ENCODE results near the gene AGPAT2. TPM values are rescaled to one million over a fixed set of nuclear protein-coding genes. Genes with fewer than 3 reads are reported as not detected.
A peak's percentile ranks its signal among the peaks of the same experiment; 100 is the strongest.

AGPAT2 gene
- total RNA-seq, 1 donor from 2014 or later, result 25.6 TPM

DNA sequence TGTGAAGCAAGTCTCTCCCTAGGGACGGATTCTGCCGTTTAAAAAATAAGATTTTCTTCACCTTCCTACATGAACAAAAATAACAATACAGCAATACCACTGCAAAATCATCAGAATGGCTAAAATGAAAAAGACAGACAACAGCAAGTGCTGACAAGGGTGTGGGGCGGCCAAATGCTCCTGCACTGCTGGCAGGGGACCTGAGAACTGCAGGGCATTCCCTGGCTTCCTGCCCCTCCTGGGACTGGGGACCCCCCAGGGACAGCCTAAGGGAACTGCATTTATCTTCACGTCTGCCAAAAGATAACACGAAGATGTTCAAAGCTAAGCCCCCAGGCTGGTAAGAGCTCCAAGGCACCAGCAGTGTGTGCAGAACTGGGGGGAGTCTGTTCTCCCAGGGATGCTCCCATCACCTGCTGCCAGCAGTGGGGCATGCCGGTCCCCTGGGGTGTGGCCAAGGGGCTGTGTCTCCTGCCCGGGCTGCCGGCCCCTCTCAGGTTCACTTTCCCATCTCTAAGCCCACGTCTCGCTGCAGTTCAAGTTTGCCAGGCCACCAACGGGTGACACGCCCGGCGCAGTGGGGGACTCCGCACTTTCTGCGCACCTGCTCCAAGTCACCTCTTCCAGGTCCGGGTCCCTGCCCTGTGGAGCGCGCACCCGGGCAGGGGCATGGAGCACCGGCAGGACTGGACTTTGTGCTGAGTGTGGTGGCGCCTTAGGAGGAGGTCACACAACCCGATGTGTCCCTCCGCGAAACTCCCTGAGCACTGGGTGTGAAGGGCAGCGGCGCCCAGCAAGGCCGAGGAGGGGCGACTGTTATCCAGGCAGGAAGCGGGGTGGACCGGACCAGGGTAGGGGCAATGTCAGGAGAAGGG, 29.0 kb downstream of the AGPAT2 start:
- Mint-ChIP-seq H3K27me3 (peaks cover 37% of the 10 kb centered on the region), H3K36me3 (ENCODE audit: low read depth) (no peaks in the 10 kb centered on the region), H3K27ac (no peak overlapping the region), H3K4me1 (peaks cover 5% of the 10 kb centered on the region), H3K9me3 (no peaks in the 10 kb centered on the region), H3K4me3 (no peak overlapping the region)
- DNase-seq, result no peak
- intact Hi-C loops (cut with micrococcal nuclease), result no loop called here

GRCh38 chr9:136656795-136657611, 30.3 kb downstream of the AGPAT2 start:
- intact Hi-C loops (cut with micrococcal nuclease), result no loop called here
- peaks cover 5% of the 10 kb centered on the region for H3K4me1 Mint-ChIP-seq
- H3K9me3 Mint-ChIP-seq, result no peaks in the 10 kb centered on the region
- no peak overlapping the region for H3K4me3 Mint-ChIP-seq
- no peak for DNase-seq
- H3K36me3 Mint-ChIP-seq (ENCODE audit: low read depth), result no peaks in the 10 kb centered on the region
- peaks cover 40% of the 10 kb centered on the region for H3K27me3 Mint-ChIP-seq
- H3K27ac Mint-ChIP-seq, result no peak overlapping the region

DNA sequence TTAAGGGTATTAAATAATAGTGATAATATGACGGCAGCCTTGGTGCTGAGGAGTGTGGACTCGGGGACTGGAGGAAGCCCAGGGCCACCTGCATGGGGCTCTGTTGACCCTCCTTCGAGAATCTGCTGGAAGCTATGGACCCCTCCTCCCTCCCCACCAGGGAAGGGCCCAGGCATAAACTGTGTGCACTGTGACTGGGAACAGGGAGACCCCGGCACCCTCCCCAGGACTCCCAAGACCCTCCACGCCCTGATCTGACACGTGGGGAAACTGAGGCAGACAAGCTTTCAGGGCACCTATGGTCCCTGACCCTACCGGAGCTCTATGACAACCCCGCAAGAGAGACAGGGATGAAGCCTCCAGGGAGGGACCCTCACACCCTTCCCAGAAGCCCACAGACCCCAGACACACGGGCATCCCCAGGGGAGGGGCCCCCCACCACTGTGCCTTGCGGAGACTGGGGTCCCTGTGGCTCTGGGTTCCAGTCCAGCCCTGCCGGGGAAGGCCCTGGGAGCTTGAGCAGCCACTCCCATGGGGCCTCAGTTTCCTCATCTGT, 31.0 kb downstream of the AGPAT2 start:
- Mint-ChIP-seq H3K36me3 (ENCODE audit: low read depth) (no peaks in the 10 kb centered on the region), H3K27me3 (peaks cover 40% of the 10 kb centered on the region), H3K9me3 (no peaks in the 10 kb centered on the region), H3K4me1 (peaks cover 5% of the 10 kb centered on the region), H3K27ac (no peak overlapping the region), H3K4me3 (no peak overlapping the region)
- intact Hi-C loops (cut with micrococcal nuclease), result no loop called here
- no peak for DNase-seq

DNA sequence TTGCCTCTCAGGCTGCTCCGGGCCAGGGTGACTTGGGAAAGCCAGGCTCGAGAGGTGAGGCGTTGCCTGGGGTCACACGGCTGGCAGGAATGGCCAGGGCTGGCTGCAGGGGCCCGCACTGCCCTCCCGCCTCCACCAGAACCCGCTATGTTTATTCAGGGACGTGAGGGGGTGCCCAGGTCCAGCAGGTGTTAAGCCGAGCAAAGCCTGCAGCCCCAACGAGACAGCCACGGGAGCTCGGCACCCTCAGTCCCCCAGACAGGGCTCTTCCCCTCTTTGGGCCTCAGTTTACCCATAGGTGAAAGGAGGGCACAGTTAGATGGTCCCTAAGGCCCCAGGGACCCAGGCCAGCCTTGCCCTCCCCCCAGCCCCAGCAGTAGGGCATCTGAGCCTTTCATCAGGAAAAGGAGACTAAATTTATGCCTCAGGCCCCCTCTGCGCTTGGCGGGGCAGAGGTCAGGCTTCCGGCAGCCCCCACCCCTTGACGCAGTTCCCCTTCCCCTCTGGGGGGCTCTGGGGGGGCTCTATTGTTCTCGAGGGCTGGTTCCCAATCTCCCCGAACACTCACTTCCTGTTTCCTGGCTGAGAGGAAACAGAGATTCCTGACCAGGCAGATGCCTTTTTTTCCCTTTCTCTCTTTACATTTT, 31.6 kb downstream of the AGPAT2 start:
- Mint-ChIP-seq H3K36me3 (ENCODE audit: low read depth) (no peaks in the 10 kb centered on the region), H3K9me3 (no peaks in the 10 kb centered on the region), H3K4me3 (no peak overlapping the region), H3K4me1 (peaks cover 5% of the 10 kb centered on the region), H3K27me3 (peaks cover 40% of the 10 kb centered on the region), H3K27ac (no peak overlapping the region)
- no peak for DNase-seq
- intact Hi-C loops (cut with micrococcal nuclease), result no loop called here

DNA sequence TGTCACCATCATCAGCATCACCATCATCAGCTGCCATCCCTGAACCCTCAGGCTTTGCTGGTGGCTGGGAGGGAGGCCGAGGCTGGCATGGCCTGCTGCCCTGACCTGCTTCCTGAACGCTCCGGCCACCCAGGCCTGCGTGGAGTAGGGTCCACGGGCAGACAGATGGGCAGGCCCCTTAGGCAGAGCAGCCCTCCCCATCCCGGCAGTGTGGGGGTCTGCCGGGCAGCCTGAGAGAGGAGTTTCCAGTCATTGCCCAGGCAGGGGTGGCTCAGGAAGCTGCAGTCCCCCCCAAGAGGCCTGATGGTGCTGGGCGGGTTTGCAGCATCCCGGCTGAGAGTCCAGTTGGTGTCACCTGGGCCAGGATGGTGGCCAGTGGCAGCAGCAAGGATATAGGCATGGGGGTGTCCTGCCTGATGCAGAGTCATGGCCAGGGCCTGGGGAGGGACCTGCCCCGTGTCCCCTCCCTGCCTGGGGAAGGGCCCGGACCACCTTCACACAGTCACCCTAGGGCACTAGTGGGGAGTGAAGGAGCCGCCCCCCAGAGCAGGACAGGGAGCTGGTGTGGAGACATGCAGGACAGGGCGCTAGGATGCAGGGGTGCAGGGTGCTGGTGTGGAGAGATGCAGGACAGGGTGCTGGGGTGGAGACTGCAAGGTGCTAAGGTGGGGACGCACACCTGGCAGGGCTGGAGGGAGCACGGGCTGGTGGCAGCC, 32.3 kb downstream of the AGPAT2 start:
- H3K4me1 Mint-ChIP-seq, result peaks cover 5% of the 10 kb centered on the region
- no peaks in the 10 kb centered on the region for H3K36me3 Mint-ChIP-seq (ENCODE audit: low read depth)
- H3K27me3 Mint-ChIP-seq, result peaks cover 36% of the 10 kb centered on the region
- H3K4me3 Mint-ChIP-seq, result no peak overlapping the region
- H3K9me3 Mint-ChIP-seq, result no peaks in the 10 kb centered on the region
- no peak overlapping the region for H3K27ac Mint-ChIP-seq
- intact Hi-C loops (cut with micrococcal nuclease), result no loop called here
- no peak for DNase-seq

DNA sequence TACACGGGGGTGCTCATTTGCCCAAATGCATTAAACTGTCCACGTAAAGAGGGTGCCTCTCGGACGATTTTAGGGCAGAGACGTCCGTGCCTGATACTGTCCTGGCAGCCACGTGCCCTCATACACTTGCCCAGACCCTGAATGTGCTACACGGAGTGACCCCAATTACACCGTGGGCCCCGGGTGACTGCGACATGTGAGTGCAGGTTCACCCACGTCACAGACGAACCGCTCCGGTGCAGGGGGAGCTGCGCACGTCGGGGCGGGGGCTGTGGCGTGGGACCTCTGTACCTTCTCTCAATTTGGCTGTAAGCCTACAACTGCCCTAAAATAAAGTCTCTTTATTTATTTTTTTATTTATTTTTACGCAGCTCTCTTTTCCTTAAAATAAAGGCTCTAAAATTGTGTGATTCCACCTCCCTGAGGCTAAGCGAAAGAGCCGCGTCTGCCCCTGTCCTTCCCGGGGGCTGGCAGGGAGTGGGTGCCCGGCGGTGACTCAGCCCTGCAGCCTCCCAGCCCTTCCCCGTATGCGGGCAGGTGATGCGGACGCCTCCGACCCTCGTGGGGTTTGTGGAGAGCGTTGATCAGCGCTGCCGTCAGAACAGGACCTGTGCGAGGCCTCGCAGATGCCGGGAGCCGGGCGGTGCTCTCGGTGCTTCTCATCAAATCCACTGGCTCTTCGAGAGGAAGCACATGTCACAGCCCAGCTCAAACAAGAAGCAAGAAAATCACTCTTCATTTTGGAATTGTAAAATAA, 33.8 kb downstream of the AGPAT2 start:
- Mint-ChIP-seq H3K27me3 (peaks cover 33% of the 10 kb centered on the region), H3K27ac (no peak overlapping the region), H3K4me3 (no peak overlapping the region), H3K36me3 (ENCODE audit: low read depth) (no peaks in the 10 kb centered on the region), H3K4me1 (peaks cover 2% of the 10 kb centered on the region), H3K9me3 (no peaks in the 10 kb centered on the region)
- DNase-seq, result no peak
- intact Hi-C loops (cut with micrococcal nuclease), result no loop called here

GRCh38 chr9:136651860-136652259, 35.4 kb downstream of the AGPAT2 start:
- no peaks in the 10 kb centered on the region for H3K36me3 Mint-ChIP-seq (ENCODE audit: low read depth)
- H3K27me3 Mint-ChIP-seq, result peaks cover 19% of the 10 kb centered on the region
- no peak overlapping the region for H3K4me3 Mint-ChIP-seq
- H3K9me3 Mint-ChIP-seq, result no peaks in the 10 kb centered on the region
- no peak overlapping the region for H3K27ac Mint-ChIP-seq
- no peak for DNase-seq
- intact Hi-C loops (cut with micrococcal nuclease), result no loop called here
- H3K4me1 Mint-ChIP-seq, result no peaks in the 10 kb centered on the region

DNA sequence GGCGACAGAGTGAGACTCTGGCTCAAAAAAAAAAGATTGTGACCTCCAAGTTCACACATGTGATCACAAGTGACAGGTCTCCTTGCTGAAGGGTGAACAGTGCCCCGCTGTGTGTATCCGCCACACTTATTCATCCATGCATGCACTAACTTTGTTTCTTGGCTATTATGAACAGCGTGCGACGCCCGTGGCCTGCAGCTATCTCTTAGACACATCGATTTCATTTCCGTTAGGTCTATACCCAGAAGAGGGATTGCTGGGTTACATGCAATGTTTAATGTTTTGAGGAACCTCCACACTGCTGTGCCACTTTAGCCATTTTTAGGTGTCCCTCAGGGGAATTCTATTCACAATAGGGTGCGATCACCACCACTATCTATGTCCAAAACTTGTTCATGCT, 36.6 kb downstream of the AGPAT2 start:
- no peak overlapping the region for H3K27ac Mint-ChIP-seq
- peaks cover 13% of the 10 kb centered on the region for H3K27me3 Mint-ChIP-seq
- H3K4me1 Mint-ChIP-seq, result no peaks in the 10 kb centered on the region
- intact Hi-C loops (cut with micrococcal nuclease), result no loop called here
- DNase-seq, result no peak
- H3K36me3 Mint-ChIP-seq (ENCODE audit: low read depth), result no peaks in the 10 kb centered on the region
- H3K4me3 Mint-ChIP-seq, result no peak overlapping the region
- H3K9me3 Mint-ChIP-seq, result no peaks in the 10 kb centered on the region

DNA sequence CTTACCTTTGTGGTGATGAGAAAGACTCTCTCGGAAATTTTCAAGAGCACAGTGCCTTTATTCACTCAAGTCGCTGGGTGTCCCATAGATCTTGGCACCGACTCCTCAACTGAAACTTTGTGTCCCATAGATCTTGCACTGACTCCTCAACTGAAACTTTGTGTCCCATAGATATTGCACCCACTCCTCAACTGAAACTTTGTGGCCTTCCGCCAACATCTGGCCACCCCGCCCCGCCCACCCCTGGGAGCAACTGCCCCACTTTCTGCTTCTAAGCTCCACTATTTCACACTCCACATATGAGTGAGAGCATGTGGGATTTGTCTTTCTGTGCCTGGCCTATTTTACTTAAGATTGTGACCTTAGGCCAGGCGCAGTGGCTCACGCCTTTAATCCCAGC, 37.2 kb downstream of the AGPAT2 start:
- H3K9me3 Mint-ChIP-seq, result no peaks in the 10 kb centered on the region
- DNase-seq, result no peak
- no peaks in the 10 kb centered on the region for H3K36me3 Mint-ChIP-seq (ENCODE audit: low read depth)
- intact Hi-C loops (cut with micrococcal nuclease), result no loop called here
- peaks cover 12% of the 10 kb centered on the region for H3K27me3 Mint-ChIP-seq
- no peak overlapping the region for H3K4me3 Mint-ChIP-seq
- H3K4me1 Mint-ChIP-seq, result no peaks in the 10 kb centered on the region
- no peak overlapping the region for H3K27ac Mint-ChIP-seq

DNA sequence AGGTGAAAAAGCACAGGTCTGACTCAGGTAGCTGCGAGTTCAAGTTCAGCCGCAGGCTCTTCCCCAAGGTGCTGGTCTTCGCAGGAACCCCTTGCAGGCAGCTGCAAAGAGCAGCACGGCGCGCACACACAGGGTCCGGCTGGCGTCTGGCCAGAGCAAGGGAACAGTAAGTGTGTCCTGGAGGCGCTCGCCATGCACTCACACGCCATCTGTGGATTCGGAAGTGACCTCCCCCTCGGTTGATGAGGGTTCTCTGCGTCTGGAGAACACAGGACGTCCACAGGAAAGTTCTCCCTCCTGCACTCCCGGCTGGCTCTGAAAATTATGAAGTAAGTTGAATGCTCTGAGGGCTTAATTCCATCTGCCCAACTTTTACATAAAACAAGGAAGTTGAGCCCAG, 38.5 kb downstream of the AGPAT2 start:
- Mint-ChIP-seq H3K4me1 (no peaks in the 10 kb centered on the region), H3K4me3 (no peak overlapping the region), H3K27ac (no peak overlapping the region), H3K9me3 (no peaks in the 10 kb centered on the region), H3K36me3 (ENCODE audit: low read depth) (no peaks in the 10 kb centered on the region), H3K27me3 (peaks cover 15% of the 10 kb centered on the region)
- intact Hi-C loops (cut with micrococcal nuclease), result no loop called here
- peak; percentile 49 for DNase-seq

- no peak overlapping the region for H3K27ac Mint-ChIP-seq
- H3K4me3 Mint-ChIP-seq, result no peak overlapping the region
- H3K27me3 Mint-ChIP-seq, result peaks cover 24% of the 10 kb centered on the region
- no peaks in the 10 kb centered on the region for H3K36me3 Mint-ChIP-seq (ENCODE audit: low read depth)
- H3K9me3 Mint-ChIP-seq, result no peaks in the 10 kb centered on the region
- H3K4me1 Mint-ChIP-seq, result no peaks in the 10 kb centered on the region
- intact Hi-C loops (cut with micrococcal nuclease), result no loop called here
- no peak for DNase-seq
Observed at GRCh38 chr9:136646827-136647711, 40.2 kb downstream of the AGPAT2 start.
